ENCODE data around the gene ROR2.

The ROR2 gene

DNA sequence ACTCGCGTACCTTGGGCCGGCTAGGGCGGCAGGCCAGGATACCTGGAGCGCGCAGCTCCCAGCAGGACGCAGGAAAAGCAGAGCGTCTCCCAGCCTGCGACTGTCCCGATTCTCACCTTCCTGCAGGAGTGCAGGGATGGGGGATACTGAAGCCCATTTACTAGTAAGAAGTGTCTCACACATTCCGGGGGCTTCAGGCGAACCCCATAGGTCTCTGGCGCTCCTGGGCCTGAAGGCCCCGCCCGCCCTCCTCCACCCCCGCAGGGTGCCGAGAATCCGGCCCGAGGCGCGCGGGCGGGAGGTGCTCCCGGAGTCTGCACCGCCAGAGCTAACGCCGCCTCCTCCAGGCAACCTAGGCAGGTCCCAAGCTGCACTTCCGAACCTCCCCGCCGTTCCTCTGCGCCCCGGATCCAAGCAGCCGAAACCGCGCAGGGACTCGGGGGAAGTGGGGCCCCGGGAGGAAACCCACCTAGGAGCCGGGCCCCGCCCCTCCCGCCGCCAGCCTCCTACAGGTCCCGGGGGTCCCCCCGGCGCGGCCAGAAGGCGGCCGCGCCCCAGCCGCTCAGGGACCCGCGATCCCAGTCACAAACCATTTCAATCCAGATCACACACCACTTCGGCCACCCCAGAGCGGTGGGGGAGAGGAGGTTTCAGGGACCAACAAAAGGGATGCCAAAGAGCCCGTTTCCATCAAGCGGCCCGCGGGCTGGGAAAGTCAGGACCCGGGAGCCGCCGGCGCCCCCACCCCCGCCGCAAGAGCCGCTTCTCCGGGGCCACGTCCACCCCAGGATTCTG lies 1.2 kb downstream of the ROR2 start:
- in situ Hi-C loops (cut with MboI; ENCODE audit: low sequenced_read_pairs): no loop called here

- in situ Hi-C loops (cut with MboI; ENCODE audit: low sequenced_read_pairs): no loop called here
These were observed 1.9 kb downstream of the ROR2 start for GRCh38 chr9:91948101-91948596.

- in situ Hi-C loops (cut with MboI; ENCODE audit: low sequenced_read_pairs): no loop called here
These were observed 3.2 kb downstream of the ROR2 start for GRCh38 chr9:91946653-91947488.

- in situ Hi-C loops (cut with MboI; ENCODE audit: low sequenced_read_pairs): no loop called here
These were observed 3.8 kb downstream of the ROR2 start for GRCh38 chr9:91946196-91946595.

DNA sequence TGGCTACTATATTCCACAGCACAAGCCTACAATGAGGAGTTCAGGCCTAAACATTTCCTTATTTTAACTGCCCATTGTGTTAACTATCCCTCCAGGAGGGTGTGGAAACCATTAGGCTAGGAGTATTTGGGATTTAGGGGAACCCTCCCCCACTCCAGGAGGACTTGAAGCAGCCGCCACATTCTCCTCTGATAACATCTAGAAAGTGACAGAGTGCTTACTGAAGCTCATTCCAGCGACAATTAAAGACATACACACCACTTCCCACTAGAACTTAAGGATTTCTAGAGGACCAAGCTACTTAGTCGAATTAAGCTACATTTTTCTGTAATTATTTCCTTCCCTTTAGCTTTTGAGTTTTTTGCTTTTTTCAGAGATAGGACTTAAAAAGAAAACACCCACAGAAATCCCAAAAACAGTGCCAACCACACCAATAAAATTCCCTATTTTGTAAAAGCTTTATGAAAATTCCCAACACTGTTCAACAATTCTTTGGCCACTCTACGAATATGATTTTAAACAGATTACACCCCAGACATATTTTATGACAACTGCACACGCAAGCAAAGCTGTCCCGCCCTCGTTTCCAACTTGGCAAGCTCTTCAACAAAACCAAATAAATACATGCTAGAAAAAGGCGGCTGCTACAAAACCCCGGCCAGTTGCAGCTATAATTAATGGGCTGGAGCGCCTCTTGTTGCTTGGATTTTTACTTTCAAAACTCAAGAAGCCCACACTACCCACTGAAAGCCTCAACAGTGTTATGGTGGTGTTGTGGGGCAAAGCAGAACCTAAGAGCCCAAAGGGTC lies 4.5 kb downstream of the ROR2 start:
- in situ Hi-C loops (cut with MboI; ENCODE audit: low sequenced_read_pairs): no loop called here

DNA sequence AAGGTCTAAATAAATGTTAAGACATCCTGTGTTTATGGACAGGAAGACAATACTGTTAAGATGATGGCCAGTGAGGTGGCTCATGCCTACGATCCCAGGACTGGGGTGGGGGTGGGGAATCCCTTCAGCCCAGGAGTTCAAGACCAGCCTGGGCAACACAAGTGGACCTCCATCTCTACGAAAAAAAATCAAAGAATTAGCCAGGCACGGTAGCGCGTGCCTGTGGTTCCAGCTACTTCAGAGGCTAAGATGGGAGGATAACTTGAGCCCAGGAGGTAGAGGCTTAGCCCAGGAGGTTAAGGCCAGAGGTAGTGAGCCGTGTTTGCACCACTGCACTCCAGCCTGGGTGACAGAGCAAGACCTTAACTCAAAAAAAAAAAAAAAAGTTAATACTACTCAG lies 5.3 kb downstream of the ROR2 start:
- in situ Hi-C loops (cut with MboI; ENCODE audit: low sequenced_read_pairs): no loop called here

GRCh38 chr9:91943478-91944470 lies 6.3 kb downstream of the ROR2 start:
- in situ Hi-C loops (cut with MboI; ENCODE audit: low sequenced_read_pairs): no loop called here

DNA sequence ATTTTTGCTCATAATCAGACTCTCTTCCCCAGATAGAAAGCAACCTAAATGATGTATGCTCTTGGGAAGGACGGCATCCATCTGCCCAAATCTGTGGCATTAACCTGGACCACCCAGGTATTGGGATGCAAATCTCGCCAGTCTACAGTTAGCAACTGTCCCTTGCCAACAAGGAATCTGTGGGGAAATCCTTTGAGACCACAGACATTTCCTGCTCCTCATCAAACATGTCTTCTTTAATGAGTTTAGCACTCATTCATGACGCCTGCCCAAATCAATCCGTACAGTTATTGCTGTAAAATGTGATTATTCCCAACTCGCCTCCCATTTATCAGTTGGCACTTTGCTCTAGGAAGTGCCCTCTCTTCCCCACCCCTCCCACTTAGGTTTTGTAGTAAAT lies 7.8 kb downstream of the ROR2 start:
- in situ Hi-C loops (cut with MboI; ENCODE audit: low sequenced_read_pairs): no loop called here

DNA sequence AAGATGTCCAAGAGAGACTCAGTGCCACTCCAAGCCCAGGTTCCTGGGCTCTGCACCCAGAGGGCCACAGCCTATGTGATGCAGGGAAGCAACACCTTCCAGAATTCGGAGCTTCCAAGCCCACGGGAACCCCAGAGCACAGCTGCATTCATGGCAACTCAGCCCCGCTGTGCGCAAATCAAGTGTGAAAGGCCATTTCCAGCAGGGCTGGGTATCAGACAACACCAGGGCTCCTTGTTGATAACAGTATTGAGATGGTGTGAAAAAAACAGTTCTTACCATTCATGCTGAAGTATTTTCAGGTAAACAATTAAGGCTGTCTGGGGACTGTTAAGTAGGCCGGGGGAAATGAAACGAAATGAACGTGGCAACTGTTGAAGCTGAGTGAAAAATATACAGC lies 10.1 kb downstream of the ROR2 start:
- in situ Hi-C loops (cut with MboI; ENCODE audit: low sequenced_read_pairs): no loop called here

DNA sequence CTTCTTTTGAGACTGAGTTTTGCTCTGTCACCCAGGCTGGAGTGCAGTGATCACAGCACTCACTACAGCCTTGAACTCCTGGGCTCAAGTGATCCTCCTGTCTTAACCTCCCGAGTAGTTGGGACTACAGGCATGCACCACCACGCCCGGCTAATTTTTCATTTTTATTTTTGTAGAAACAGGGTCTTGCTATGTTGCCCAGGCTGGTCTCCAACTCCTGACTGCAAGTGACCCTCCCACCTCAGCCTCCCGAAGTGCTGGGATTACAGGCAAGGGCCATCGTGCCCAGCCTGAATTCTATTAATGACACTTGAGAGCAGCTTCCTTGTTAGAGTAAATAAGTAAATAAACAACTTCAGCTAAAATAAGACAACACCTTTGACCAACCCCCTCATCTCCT lies 12.3 kb downstream of the ROR2 start:
- in situ Hi-C loops (cut with MboI; ENCODE audit: low sequenced_read_pairs): no loop called here

GRCh38 chr9:91937056-91937455 lies 13.0 kb downstream of the ROR2 start:
- in situ Hi-C loops (cut with MboI; ENCODE audit: low sequenced_read_pairs): no loop called here

GRCh38 chr9:91935805-91936514 lies 14.1 kb downstream of the ROR2 start:
- in situ Hi-C loops (cut with MboI; ENCODE audit: low sequenced_read_pairs): no loop called here

GRCh38 chr9:91935066-91935749 lies 14.8 kb downstream of the ROR2 start:
- in situ Hi-C loops (cut with MboI; ENCODE audit: low sequenced_read_pairs): no loop called here

- in situ Hi-C loops (cut with MboI; ENCODE audit: low sequenced_read_pairs): no loop called here
These were observed 15.4 kb downstream of the ROR2 start for GRCh38 chr9:91934654-91935053.

DNA sequence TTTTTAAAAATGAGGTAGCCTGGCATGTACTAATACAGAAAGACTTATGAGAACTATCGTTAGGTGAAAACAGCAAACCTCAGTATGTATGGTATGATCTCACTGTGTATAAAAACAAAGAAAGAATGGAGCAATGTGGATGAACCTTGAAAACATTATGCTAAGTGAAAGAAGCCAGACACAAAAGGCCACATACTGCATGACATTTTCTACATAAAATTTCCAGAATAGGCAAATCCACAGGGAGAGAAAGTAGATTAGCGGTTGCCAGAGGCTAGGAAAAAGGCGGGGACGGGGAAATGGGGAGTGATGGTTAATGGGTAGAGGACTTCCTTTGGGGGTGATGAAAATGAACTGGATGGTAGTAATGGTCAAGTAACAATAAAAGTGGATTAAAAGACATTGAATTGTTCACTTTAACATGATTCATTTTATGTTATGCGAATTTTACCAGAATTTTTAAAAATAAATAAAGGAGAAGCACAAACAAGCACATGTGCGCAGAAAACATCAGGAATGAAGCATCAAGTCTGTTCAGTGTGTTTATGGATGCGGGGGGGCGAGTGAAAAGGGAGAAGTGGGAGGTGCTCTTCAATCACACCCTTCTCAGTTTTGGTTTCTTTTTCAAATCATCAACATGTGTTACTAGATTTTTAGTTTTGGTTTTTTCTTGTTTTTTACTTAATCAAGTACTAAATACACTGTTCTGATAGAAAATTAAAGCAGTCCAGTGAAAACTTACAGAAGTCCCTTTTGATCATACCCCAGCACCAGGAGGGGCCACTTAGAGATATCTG lies 16.3 kb downstream of the ROR2 start:
- in situ Hi-C loops (cut with MboI; ENCODE audit: low sequenced_read_pairs): no loop called here

- in situ Hi-C loops (cut with MboI; ENCODE audit: low sequenced_read_pairs): no loop called here
These were observed 19.6 kb downstream of the ROR2 start for GRCh38 chr9:91930475-91930874.

DNA sequence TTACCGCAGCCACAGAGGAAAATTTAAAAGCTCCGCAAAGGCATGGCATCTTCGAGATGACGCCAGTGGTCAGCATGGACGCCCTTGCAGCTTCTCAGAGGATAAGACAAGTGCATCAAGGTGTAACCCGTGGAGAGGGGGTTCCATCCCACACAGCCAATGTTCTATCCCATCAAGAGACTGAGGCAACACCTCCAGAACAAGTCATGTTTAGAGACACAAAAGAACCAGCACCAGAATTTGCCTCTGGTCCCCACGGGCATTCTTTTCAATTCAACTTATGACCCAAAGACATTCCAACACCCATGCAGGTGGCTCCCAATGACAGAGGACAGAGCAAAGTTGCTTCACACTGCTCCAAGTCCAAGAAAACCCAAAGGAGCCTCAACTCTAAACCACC lies 20.7 kb downstream of the ROR2 start:
- in situ Hi-C loops (cut with MboI; ENCODE audit: low sequenced_read_pairs): no loop called here

DNA sequence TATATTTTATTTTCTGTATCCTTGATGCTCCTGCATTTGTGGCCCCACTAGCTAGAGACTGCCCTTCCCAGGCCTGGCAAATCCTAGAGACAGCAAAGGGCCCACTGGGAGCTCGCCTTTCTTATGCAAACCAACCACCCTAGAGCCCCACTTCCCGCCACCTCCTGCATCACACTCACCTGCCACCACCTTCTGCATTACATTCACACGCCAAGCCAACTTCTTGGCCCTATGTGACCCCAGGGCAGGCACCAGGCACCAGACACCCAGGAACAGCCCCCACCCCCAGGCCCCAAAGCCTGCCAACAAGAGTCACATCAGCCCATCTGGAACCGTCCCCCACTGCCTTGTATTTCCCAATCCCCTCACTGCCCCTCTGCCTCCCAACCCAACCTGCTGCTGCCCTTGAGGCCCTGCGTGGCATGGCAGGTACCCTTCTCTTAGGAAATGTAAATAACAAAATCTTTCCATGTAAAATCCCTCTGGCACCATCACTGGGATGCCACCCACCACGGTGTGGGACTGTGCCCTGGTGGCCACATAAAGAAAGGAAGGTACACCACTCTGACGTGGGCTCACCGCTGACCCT lies 22.0 kb downstream of the ROR2 start:
- in situ Hi-C loops (cut with MboI; ENCODE audit: low sequenced_read_pairs): no loop called here
